B cell (primary cell): ENCODE data around the gene PSME2. TPM values are rescaled to one million over a fixed set of nuclear protein-coding genes. Genes with fewer than 3 reads are reported as not detected.

Source experiments
- ATAC-seq: fragments of 200-7000 bp; cut with Tn5 transposase; one replicate; pipeline ENCODE4 v1.10.0; 2021; ENCODE audit warnings: low read depth, mild to moderate bottlenecking, moderate number of reproducible peaks, moderate library complexity
- CTCF ChIA-PET: fragments of 350-600 bp; sonication (Branson Sonifier 250); formaldehyde crosslinking; loops from one replicate; lab custom pipeline; 2021; ENCODE audit warnings: antibody characterized with exemption, inconsistent platforms; lab: Charles Lee
- POLR2A ChIA-PET: fragments of 350-600 bp; sonication (Branson Sonifier 250); formaldehyde crosslinking; loops from one replicate; lab custom pipeline; 2021; ENCODE audit warnings: antibody characterized with exemption; lab: Charles Lee
- DNase-seq: peaks from one replicate; pipeline ENCODE4 v3.0.0; 2013
- H2AFZ ChIP-seq: 2 replicates; pipeline ENCODE4 v1.6.1; 2012; ENCODE audit warnings: mild to moderate bottlenecking, low read depth, low read length; ENCODE audit not compliant: insufficient read depth, poor library complexity, severe bottlenecking
- H3K27ac ChIP-seq, 2 donors: 1 replicate in 1 of 2; 2 replicates in 1 of 2; pipeline ENCODE4 v1.5.1; 2012 to 2013; ENCODE audit warnings: low read length in 2 of 2, mild to moderate bottlenecking in 2 of 2, moderate library complexity in 1 of 2
- H3K27me3 ChIP-seq, 4 experiments: fragments of 200-600 bp in 1 of 4; sonication (generic) in 1 of 4; replicated peaks in 1 of 4; 1 replicate in 2 of 4; 2 replicates in 2 of 4; pipeline versions ENCODE4 v1.6.1 to v1.7.0; 2013 to 2016; ENCODE audit warnings: low read length in 3 of 4, mild to moderate bottlenecking in 2 of 4, mixed read lengths in 1 of 4, moderate library complexity in 1 of 4; ENCODE audit not compliant: insufficient read depth in 4 of 4, control insufficient read depth in 3 of 4; ENCODE audit errors: control extremely low read depth in 1 of 4
- H3K36me3 ChIP-seq, 2 experiments: replicated peaks in 1 of 2; 1 replicate in 1 of 2; 2 replicates in 1 of 2; pipeline versions ENCODE4 v1.6.1 to v1.7.1; 2013; ENCODE audit warnings: low read length in 1 of 2; ENCODE audit not compliant: insufficient read depth in 2 of 2, control insufficient read depth in 1 of 2; ENCODE audit errors: control extremely low read depth in 1 of 2, extremely low read depth in 1 of 2
- H3K4me1 ChIP-seq, 2 donors: fragments of 200-600 bp in 1 of 2; sonication (generic) in 1 of 2; 1 replicate in 1 of 2; 2 replicates in 1 of 2; pipeline versions ENCODE4 v1.5.1 to v1.6.1; 2013 to 2017; ENCODE audit warnings: low read length in 2 of 2; ENCODE audit not compliant: control insufficient read depth in 2 of 2, insufficient read depth in 2 of 2
- H3K4me2 ChIP-seq: replicated peaks from 2 replicates; pipeline ENCODE3; 2012; ENCODE audit warnings: mild to moderate bottlenecking, low read depth, low read length; ENCODE audit not compliant: poor library complexity, severe bottlenecking
- H3K4me3 ChIP-seq, 5 experiments: fragments of 200-600 bp in 1 of 5; sonication (generic) in 1 of 5; 1 replicate in 3 of 5; 2 replicates in 2 of 5; pipeline versions ENCODE4 v1.5.1 to v1.7.0; 2011 to 2016; ENCODE audit warnings: low read length in 4 of 5, mild to moderate bottlenecking in 4 of 5, low read depth in 2 of 5, control low read depth in 1 of 5, moderate library complexity in 1 of 5; ENCODE audit not compliant: insufficient read depth in 1 of 5; ENCODE audit errors: control extremely low read depth in 1 of 5, extremely low read depth in 1 of 5
- H3K79me2 ChIP-seq: fragments of 200-600 bp; sonication (generic); one replicate; pipeline ENCODE4 v1.6.0; 2016; ENCODE audit warnings: low read length; ENCODE audit not compliant: control insufficient read depth, insufficient read depth
- H3K9ac ChIP-seq: fragments of 200-600 bp; sonication (generic); 2 replicates; pipeline ENCODE4 v1.6.1; 2017; ENCODE audit warnings: mild to moderate bottlenecking, low read length, moderate library complexity
- H3K9me3 ChIP-seq, 3 donors: one replicate each; pipeline versions ENCODE4 v1.6.1 to v1.7.1; 2013; ENCODE audit warnings: low read length in 2 of 3; ENCODE audit not compliant: control insufficient read depth in 2 of 3, insufficient read depth in 1 of 3; ENCODE audit errors: control extremely low read depth in 1 of 3
- H4K20me1 ChIP-seq: 2 replicates; pipeline ENCODE4 v1.6.0; 2012; ENCODE audit warnings: mild to moderate bottlenecking, low read length; ENCODE audit not compliant: insufficient read depth, control insufficient read depth, poor library complexity, severe bottlenecking
- H3K27ac Mint-ChIP-seq: one replicate; pipeline ENCODE4 v1.8.0; 2021; ENCODE audit warnings: mixed read lengths
- H3K27me3 Mint-ChIP-seq: one replicate; pipeline ENCODE4 v1.8.0; 2021; ENCODE audit warnings: mixed read lengths
- H3K4me1 Mint-ChIP-seq: one replicate; pipeline ENCODE4 v1.8.0; 2021; ENCODE audit warnings: mixed read lengths
- H3K4me3 Mint-ChIP-seq: one replicate; pipeline ENCODE4 v1.8.0; 2021; ENCODE audit warnings: mixed read lengths
- H3K9me3 Mint-ChIP-seq: one replicate; pipeline ENCODE4 v1.8.0; 2022; ENCODE audit warnings: mixed read lengths; ENCODE audit not compliant: insufficient read depth
- CTCF ChIP-seq: fragments of 200-600 bp; IDR thresholded peaks from one replicate; pipeline ENCODE4 v1.8.0; 2022; ENCODE audit warnings: antibody characterized with exemption, mild to moderate bottlenecking
- EZH2 ChIP-seq: IDR thresholded peaks from 2 replicates; pipeline ENCODE4 v1.6.1; 2012; ENCODE audit warnings: borderline replicate concordance, low read depth, mild to moderate bottlenecking, moderate library complexity, low read length; ENCODE audit not compliant: insufficient read depth, poor library complexity, severe bottlenecking
- WGBS: methylation state at CpG from one replicate; pipeline ENCODE4 v1.1.5; 2013; ENCODE audit warnings: missing lambda C conversion rate; ENCODE audit not compliant: insufficient coverage; 5-methylcytosine and 5-hydroxymethylcytosine counted together
- intact Hi-C: fragments of 100-400 bp; cut with micrococcal nuclease; formaldehyde crosslinking; loops from one replicate; pipeline ENCODE4 v1.10.0; 2022
- polyA plus RNA-seq: library from polyadenylated mRNA; depleted of rRNA; stranded (reverse); fragments of >200 nt; gene quantifications from 2 replicates; pipeline ENCODE4 v1.2.3, GENCODE V29; 2012
- total RNA-seq, 2 donors: library from RNA; stranded (reverse); fragments of 120-200 nt in 1 of 2; gene quantifications; 1 replicate in 1 of 2; 2 replicates in 1 of 2; pipeline versions ENCODE4 v1.2.3 to v1.2.4, GENCODE V29; 2013 to 2022

PSME2 gene
- total and polyA plus RNA-seq, 2 donors (not counting 1 experiment from before 2014, with no cell fraction given) = 126 to 141 TPM

- TF ChIP-seq EZH2 (no peak), CTCF (peak; percentile 81)
- H3K4me3 ChIP-seq = peak within 1 kb of the TSS; percentile 69 to 100 (median 91)
- H3K4me1 ChIP-seq = peaks cover 29 to 39% of the 10 kb centered on the region in 2 donors
- ChIA-PET CTCF (interaction anchor here (0.6 to 3.8 kb wide), 36 partner anchors 9 to 529 kb away, joined by 3 to 63 read pairs (median 8); partner anchors contain the start of genes CHMP4A, CIDEB, DCAF11 and EMC9), POLR2A (interaction anchor here (0.5 to 3.8 kb wide), 22 partner anchors 8 to 1233 kb away, joined by 3 to 35 read pairs (median 6); partner anchors contain the start of genes CHMP4A, DCAF11, DHRS1 and EMC9)
- H3K79me2 ChIP-seq = peaks cover 41% of the 10 kb centered on the region
- peak; percentile 94 for ATAC-seq
- H4K20me1 ChIP-seq = peaks cover 44% of the 10 kb centered on the region
- peaks cover 3 to 68% of the 10 kb centered on the region in 2 experiments for H3K36me3 ChIP-seq
- Mint-ChIP-seq H3K27me3 (no peaks in the 10 kb centered on the region), H3K9me3 (no peaks in the 10 kb centered on the region), H3K4me3 (peak within 1 kb of the TSS; percentile 100), H3K4me1 (peaks cover 42% of the 10 kb centered on the region), H3K27ac (peak within 1 kb of the TSS; percentile 99)
- H3K9ac ChIP-seq = peak within 1 kb of the TSS; percentile 76
- H3K4me2 ChIP-seq = peak within 1 kb of the TSS; percentile 77
- peak within 1 kb of the TSS; percentile 60 for H2AFZ ChIP-seq
- H3K27me3 ChIP-seq = no peaks in the 10 kb centered on the region
- peak; percentile 97 for DNase-seq
- WGBS = 0% methylated on average over 9 of the region's 12 CpGs
- intact Hi-C loops = loop anchor here (1.0 to 5.0 kb wide), 14 partner anchors 10 to 138 kb away; partner anchors contain the start of genes DCAF11, DHRS1, EMC9 and GMPR2
- peak within 1 kb of the TSS; percentile 85 to 88 for H3K27ac ChIP-seq
- no peaks in the 10 kb centered on the region for H3K9me3 ChIP-seq
Measured at GRCh38 chr14:24160850-24161804, 14.7 kb upstream of the PSME2 start, which contains the start of gene IRF9. IRF9 (plus strand) TSS chr14:24161265; CDS start chr14:24162145, 880 bp downstream.
